HG02885 (cell line): ENCODE results near the gene ITGA2B.
"Not testable (repeated sequence)": the region's sequence is repeated elsewhere in the genome, so short reads cannot be mapped to it uniquely, and the experiment has no call there.

Source experiments
- ATAC-seq: cut with Tn5 transposase; IDR thresholded peaks from one replicate; pipeline ENCODE4 v1.9.1; 2021; ENCODE audit warnings: mild to moderate bottlenecking; ENCODE audit not compliant: unreplicated experiment, poor library complexity

Gene ITGA2B

GRCh38 chr17:44394833-44395232 is 5.4 kb upstream of the ITGA2B start:
- ATAC-seq = no peak

DNA sequence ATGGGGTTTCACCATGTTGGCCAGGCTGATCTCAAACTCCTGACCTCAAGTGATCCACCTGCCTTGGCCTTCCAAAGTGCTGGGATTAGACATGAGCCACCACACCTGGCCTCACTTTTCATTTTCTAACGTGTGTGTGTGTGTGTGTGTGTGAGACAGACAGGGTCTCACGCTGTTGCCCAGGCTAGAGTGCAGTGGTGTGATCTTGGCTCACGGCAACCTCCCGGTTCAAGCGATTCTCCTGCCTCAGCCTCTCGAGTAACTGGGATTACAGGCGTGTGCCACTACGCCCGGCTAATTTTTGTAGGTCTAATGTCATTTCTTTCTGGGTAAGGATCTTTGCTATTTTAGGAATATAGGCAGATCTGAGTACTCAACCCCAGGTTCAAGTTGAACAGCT is 4.7 kb upstream of the ITGA2B start:
- not testable (repeated sequence) for ATAC-seq

DNA sequence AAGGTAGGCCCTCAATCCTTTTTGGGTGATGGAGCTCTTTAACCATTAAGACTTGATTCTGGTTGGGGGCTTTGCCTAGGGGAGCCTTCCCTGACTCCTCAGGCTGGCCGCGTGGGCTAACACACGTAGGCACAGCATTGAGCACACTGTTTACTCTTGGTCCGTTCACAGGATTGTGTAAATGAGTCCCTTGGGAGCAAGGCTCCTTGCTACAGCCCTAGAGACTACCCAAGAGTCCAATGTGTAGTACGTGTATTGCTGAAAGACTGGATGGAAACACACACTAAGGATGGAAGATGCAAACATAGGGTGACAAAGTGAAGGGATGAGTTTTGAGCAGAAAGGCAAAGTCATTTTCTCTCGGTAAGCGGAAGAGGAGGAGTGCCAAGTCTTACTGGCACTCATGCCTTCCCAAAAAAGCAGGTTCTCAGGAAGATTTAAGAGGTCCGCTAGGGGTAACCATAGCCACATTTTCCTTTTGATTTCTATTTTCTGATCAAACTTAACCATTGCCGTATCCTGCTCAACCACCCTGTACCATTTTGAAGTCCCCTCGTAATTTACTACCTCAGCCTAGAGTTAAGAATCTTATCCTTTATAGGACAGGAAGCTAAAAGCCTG is 911 bp upstream of the ITGA2B start:
- no peak for ATAC-seq

GRCh38 chr17:44389723-44390202 is 314 bp upstream of the ITGA2B start:
- ATAC-seq = no peak

DNA sequence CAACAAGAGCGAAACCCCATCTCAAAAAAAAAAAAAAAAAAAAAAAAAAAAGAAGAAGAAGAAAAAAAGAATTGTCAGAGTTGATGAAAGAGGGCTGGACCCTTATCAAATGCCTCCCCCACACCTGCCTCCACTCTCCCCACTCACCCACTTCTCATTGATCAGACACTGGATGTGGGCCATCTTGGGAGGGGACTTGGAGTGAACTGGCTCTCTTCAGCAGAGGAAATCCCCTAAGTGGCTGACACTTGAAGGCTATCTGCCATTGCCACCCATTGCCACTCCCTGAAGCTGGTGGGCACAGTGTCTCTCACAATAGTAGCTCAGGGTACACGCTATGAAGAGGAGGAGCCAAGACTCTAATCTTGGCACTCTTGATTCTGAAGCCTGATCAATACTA is 1.6 kb downstream of the ITGA2B start:
- ATAC-seq = no peak

DNA sequence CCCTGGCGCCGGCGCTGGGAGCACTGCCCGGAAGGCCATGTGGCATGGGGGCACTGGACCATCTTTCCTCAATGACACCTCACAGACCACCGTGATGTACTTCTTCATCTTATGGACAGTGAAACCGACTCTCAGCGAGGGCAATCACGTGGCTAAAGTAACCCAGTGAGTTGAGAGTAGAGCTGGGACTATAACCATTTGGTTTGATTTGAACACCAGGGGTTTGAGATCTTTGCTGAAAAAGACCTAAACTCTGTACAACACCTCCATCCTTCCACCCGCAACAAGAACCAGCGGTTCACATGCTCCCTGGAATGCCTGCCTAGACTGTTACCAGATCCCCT is 3.3 kb downstream of the ITGA2B start:
- ATAC-seq = no peak

GRCh38 chr17:44385287-44386181 is 3.9 kb downstream of the ITGA2B start:
- ATAC-seq = no peak

- ATAC-seq = no peak
These were observed 4.6 kb downstream of the ITGA2B start for GRCh38 chr17:44384823-44385286.

- ATAC-seq = no peak
These were observed 5.1 kb downstream of the ITGA2B start for GRCh38 chr17:44384281-44384822.

DNA sequence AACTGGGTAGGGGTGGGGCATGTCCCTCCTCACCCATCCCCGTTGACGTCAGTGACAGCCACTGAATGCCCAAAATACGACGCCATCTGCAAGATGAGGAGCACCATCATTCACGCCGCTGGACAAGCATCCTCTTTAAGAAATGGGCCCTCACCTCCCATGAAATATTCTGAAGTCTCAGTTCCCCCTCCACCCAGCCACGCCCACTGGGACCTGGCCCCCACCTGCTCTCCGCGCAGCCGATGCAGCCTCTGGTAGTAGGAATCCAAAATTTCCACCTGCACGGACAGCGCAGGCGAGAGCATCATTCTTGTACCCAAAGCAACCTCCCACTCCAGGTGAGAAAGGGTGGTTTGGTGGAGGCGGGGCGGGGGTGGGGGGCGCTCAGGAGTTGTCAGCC is 5.6 kb downstream of the ITGA2B start:
- ATAC-seq = no peak

GRCh38 chr17:44383363-44383762 is 6.1 kb downstream of the ITGA2B start:
- no peak for ATAC-seq

GRCh38 chr17:44382917-44383316 is 6.5 kb downstream of the ITGA2B start:
- ATAC-seq = no peak

- ATAC-seq = no peak
These were observed 7.6 kb downstream of the ITGA2B start for GRCh38 chr17:44381810-44382305.

DNA sequence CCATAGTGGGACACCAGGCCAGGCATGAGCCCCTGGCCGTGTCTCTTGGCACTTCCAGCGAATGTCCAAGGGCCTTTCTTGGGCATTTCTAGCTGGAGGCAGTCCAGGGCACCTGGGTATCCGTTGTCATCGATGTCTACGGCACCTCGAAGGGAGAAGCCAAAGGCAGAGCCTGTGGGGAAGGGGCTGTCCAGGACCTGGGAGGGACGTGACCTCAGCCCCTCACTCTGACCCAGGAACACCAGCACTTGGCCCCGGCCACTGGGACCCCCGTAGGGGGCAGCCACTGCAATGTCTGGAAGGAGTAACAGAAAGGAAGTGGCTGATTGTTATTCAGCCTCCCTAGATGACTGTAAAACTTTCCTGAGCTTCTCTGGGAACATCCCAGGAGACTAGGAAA is 8.7 kb downstream of the ITGA2B start:
- ATAC-seq = no peak

DNA sequence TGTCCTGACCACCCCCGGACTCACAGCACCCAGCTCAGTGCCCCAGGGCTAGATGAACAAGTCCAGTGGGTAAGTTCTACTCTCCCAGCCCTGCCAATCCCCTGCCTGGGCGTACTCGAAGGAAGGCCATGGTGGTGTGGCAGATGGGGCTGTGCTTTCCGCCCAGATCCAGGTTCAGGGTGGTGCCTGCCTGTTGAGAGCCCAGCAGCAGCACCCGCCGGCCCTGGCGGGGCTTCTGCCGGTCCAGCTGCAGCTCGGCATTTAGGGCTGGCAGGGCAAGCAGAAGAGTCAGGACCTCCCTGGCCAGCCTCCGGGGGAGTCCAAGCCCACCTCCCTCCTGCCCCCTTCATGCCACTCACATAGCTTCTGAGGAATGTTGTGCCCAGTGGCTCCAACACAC is 9.6 kb downstream of the ITGA2B start:
- ATAC-seq = no peak

DNA sequence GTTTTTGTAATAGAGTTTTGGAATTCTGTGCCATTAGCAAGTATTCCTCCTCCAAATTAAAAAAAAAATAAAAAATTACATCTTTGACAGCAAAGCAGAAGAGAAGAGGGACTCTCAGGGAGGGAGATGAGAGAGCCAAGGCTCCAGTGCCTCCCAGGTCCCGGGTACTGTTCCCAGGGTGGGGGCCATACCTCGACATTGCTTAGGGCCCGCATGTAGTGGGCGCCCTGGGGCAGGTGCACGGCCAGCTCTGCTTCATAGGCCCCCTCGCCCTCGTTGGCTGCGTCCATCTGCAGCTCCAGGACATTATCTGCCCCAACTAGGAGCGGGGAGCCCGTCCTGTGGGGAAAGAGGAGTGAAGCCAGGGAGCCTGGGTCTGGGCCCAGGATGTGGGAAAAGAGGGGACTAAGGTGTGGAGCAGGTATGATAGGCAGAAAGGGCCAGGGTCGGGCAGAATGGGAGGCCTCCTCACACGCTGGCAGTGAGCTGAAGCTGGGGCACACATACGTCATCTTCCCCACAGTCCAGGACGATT is 11.2 kb downstream of the ITGA2B start:
- ATAC-seq = no peak

DNA sequence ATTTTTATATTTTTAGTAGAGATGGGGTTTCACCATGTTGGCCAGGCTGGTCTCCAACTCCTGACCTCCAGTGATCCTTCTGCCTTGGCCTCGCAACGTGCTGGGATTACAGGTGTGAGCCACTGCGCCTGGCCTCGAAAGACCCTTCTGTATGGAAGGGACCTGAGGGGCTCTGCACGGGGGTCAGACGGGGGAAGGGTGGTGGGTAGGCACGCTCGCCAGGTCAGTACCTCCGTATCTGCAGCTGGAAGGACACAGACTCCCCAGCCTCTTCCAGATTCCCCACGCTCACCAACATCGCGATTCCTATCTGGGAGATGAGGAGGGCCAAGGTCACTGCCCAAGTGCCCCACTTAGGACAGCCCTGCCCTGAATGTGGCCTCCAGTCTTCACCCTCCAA is 12.7 kb downstream of the ITGA2B start:
- no peak for ATAC-seq

GRCh38 chr17:44376124-44376523 is 13.3 kb downstream of the ITGA2B start:
- no peak for ATAC-seq

DNA sequence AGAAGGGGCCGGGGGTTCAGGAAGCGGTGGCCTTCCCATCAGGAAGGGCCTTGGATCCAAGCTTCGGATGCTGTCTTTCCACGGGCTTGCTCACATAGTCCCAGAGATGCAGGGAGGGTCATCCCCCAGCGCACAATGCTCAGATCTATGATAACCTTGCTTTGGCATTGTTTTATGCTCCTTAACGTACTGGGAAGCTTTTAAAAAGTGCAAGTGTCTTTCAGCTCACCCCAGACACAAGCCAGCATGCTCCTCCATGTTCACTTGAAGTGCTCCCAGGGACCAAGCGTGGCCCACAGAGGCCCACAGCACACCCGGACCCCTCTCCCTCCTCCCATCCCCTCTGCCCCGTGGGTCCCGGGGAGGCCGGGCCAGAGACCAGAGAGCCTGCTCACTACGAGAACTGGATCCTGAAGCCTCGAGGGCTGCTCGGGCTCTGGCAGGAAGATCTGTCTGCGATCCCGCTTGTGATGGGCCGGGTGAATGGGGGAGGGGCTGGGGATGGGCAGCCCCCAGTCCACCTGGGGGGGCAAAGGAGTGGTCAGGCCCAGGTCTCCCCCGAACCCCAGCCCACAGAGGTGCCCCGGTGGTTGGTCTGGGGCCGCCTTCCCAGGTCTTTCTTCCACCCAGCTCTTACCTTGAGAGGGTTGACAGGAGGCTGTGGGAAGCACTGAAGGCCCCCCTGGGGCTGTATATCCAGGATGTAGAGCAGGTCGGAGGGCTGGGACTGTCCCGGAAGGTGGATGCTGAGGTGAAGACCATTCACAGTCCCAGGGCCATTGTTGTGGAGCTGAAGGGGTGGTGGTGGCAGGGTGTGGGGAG is 14.0 kb downstream of the ITGA2B start:
- ATAC-seq = no peak
